GM12873 (cell line): ENCODE results near the gene TOGARAM2.

ENCODE experiments used
- TF ChIP-seq, protein P1 (sequence below): IDR thresholded peaks from 2 replicates; pipeline ENCODE4 v1.5.1; 2012; ENCODE audit warnings: low read depth, mild to moderate bottlenecking, moderate library complexity, low read length, control low read depth; ENCODE audit not compliant: insufficient read depth; ENCODE audit errors: missing control alignments

TOGARAM2 gene

DNA sequence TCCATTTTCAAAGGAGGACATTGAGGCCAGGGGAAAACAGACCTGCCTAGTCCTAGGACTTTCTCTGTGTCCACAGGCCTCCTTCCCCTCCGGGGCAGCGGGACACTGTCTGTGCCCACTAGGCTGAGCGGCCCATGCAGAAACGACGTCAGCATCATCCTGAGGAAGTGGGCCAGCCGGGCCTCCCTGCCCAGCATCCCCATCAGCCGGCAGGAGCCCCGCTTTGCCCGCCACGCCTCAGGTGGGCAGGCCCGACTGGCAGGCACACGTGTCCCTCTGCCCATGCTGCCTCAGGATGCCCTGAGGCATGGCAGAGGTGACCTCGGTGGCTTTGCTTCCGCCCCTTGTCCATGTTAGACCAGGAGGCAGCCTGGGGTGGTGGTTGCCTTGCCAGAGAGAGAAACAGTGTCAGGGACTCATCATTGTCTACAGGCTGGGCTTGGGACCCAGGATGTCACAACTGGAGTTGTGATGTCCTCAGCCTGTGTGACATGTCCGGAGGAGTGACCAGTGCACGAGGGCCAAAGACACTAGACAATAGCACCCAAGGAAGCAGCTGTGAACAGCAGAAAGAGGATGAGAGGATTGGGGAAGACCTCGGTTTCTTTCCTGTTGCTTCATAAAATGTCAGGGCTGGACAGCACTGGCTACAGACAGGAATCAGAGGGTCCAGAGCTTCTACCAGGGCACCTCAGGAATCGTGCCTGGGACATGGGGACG is 36.8 kb downstream of the TOGARAM2 start:
- TF ChIP-seq, protein P1, sequence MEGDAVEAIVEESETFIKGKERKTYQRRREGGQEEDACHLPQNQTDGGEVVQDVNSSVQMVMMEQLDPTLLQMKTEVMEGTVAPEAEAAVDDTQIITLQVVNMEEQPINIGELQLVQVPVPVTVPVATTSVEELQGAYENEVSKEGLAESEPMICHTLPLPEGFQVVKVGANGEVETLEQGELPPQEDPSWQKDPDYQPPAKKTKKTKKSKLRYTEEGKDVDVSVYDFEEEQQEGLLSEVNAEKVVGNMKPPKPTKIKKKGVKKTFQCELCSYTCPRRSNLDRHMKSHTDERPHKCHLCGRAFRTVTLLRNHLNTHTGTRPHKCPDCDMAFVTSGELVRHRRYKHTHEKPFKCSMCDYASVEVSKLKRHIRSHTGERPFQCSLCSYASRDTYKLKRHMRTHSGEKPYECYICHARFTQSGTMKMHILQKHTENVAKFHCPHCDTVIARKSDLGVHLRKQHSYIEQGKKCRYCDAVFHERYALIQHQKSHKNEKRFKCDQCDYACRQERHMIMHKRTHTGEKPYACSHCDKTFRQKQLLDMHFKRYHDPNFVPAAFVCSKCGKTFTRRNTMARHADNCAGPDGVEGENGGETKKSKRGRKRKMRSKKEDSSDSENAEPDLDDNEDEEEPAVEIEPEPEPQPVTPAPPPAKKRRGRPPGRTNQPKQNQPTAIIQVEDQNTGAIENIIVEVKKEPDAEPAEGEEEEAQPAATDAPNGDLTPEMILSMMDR: no peak

DNA sequence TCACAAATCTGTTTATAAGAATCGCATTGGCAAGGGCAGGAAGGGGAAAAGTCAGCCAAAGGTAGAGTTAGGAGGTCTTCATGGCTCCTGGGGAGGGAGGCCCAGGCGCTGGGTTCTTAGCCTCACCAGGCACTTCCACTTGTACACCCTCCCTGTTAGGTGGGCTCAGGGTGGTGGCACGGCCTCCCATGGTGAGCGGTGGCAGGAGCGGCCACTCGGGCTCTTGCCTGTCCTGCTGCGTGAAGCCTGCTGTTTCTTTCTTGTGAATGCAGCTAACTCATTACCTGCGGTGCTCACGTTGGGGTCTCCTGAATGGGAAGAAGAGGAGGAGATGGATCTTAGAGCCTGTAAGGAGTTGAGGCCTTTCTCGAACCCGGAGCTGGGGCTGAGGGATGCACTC is 40.8 kb downstream of the TOGARAM2 start:
- TF ChIP-seq, protein P1: no peak

DNA sequence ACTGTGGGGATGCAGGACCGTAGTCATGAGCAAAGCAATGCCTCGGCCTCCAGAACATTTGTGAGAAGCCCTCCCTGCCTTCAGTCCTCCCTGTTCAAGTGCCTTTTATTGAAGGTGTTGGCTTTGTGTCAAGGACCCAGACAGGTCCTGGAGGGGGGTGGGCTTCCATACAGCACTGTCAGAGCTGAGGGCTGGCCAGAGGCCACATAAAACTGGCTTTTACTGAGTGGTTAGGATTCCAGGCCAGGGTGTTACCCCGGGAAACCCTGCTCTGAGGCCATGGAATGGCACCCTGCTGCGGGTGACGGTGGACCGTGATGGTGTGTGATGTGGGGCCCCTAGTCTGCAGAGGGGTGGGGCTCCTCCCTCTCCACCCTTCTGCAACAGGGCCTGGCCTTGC is 41.6 kb downstream of the TOGARAM2 start:
- TF ChIP-seq, protein P1: no peak

DNA sequence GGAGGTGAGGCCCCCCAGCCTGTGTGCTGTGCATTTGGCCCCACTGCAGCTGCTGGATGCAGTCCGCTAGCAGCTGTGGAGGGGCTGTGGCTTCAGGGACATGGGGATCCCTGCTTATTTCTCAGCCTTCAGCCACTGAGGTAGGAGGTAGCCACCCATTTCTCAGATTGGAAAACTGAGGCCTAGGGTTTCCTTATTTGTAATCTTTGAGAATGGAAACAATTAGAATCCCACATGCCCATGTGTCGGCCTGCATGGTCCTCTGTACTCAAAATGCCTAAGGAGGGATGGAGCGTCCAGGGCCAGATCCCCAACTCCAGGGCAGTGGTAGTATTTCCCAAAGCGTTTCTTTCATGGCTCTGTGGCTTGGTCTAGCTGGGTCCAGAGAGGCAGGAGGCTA is 42.1 kb downstream of the TOGARAM2 start:
- TF ChIP-seq, protein P1: no peak

- TF ChIP-seq, protein P1: no peak
Observed at GRCh38 chr2:29024882-29025430, 43.9 kb downstream of the TOGARAM2 start.

- TF ChIP-seq, protein P1: no peak
Observed at GRCh38 chr2:29025711-29026110, 44.6 kb downstream of the TOGARAM2 start.

DNA sequence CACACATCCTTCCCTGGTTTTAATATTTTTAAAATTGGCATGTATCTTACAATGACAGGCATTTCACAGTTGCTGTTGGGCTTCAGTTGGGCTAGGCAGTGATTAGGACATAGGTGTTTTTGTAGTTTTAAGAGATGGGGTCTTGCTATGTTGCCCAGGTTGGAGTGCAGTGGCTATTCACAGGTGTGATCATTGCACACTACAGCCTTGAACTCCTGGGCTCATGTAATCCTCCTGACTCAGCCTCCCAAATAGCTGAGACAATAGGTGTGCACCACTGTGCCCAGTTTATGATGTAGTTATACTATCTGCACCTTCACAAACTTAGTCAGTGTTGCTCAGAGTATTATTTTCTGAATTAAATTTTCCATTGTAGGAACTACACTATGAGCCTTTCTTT is 49.9 kb downstream of the TOGARAM2 start:
- TF ChIP-seq, protein P1: no peak
